SK-N-SH treated with all-trans-retinoic acid at 6 μM for 48 hours (cell line): ENCODE data around the gene CAD.

Experiments
- GLIS3 ChIP-seq: fragments of 250-450 bp; sonication (Bioruptor Pico); IDR thresholded peaks from 2 replicates; pipeline ENCODE4 v1.5.0; 2020; ENCODE audit warnings: mild to moderate bottlenecking, moderate library complexity
- OSR1 ChIP-seq: fragments of 250-450 bp; sonication (Bioruptor Pico); IDR thresholded peaks from 2 replicates; pipeline ENCODE4 v1.8.0; 2022; ENCODE audit warnings: moderate library complexity, mild to moderate bottlenecking, inconsistent platforms
- PPARA ChIP-seq: fragments of 250-450 bp; sonication (Bioruptor Pico); IDR thresholded peaks from 2 replicates; pipeline ENCODE4 v1.5.0; 2020; ENCODE audit warnings: mild to moderate bottlenecking, borderline replicate concordance
- RARB ChIP-seq: fragments of 250-450 bp; sonication (Bioruptor Pico); IDR thresholded peaks from 2 replicates; pipeline ENCODE4 v1.8.0; 2021; ENCODE audit warnings: mild to moderate bottlenecking, moderate library complexity
- SNAI2 ChIP-seq: fragments of 250-450 bp; sonication (Bioruptor Pico); IDR thresholded peaks from 2 replicates; pipeline ENCODE4 v1.5.0; 2020; ENCODE audit warnings: mild to moderate bottlenecking, moderate library complexity
- ZFP3 ChIP-seq: fragments of 250-450 bp; sonication (Bioruptor Pico); IDR thresholded peaks from 2 replicates; pipeline ENCODE4 v1.5.0; 2020; ENCODE audit warnings: mild to moderate bottlenecking, moderate library complexity
- ZNF70 ChIP-seq: fragments of 450-650 bp; formaldehyde crosslinking; IDR thresholded peaks from 2 replicates; pipeline ENCODE4 v1.5.0; 2020; ENCODE audit warnings: mild to moderate bottlenecking, moderate library complexity
- TF ChIP-seq, protein P1 (sequence below): fragments of 250-450 bp; sonication (Bioruptor Pico); IDR thresholded peaks from 2 replicates; pipeline ENCODE4 v1.5.1; 2021; ENCODE audit warnings: mild to moderate bottlenecking, moderate library complexity
- TF ChIP-seq, protein P2 (sequence below): fragments of 250-450 bp; sonication (Bioruptor Pico); IDR thresholded peaks from 2 replicates; pipeline ENCODE4 v1.5.0; 2020; ENCODE audit warnings: mild to moderate bottlenecking, moderate library complexity
- TF ChIP-seq, protein P3 (sequence below): fragments of 250-450 bp; sonication (Bioruptor Pico); IDR thresholded peaks from 2 replicates; pipeline ENCODE4 v1.8.0; 2021; ENCODE audit warnings: low read depth, mild to moderate bottlenecking, moderate library complexity, borderline replicate concordance
- TF ChIP-seq, protein P4 (sequence below): fragments of 250-450 bp; sonication (Bioruptor Pico); IDR thresholded peaks from 2 replicates; pipeline ENCODE4 v1.8.0; 2020; ENCODE audit warnings: mild to moderate bottlenecking, moderate library complexity, borderline replicate concordance

DNA sequence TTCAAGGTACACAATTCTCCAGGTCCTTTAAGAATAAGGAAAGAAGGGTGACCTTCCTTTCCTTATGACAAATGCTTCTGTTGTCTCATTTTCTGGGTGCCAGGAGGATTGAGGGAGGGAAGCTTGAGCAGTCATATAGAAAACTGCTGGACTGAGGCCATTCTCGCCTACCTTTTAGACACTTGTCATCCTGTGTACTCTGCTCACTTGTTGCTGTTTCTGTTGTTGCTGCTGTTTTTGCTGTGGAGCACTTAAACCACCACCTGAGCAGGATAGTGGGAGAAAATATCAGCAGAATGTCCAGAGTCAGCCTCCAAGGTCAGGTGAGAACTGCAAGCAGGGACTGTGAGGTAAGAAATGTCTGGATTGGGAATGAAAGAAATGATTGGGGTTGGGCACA is 60.8 kb downstream of the CAD start:
- no peak for TF ChIP-seq GLIS3 (CRISPR knock-in tag)
- TF ChIP-seq PPARA (CRISPR knock-in tag), result no peak
- TF ChIP-seq, protein P1, sequence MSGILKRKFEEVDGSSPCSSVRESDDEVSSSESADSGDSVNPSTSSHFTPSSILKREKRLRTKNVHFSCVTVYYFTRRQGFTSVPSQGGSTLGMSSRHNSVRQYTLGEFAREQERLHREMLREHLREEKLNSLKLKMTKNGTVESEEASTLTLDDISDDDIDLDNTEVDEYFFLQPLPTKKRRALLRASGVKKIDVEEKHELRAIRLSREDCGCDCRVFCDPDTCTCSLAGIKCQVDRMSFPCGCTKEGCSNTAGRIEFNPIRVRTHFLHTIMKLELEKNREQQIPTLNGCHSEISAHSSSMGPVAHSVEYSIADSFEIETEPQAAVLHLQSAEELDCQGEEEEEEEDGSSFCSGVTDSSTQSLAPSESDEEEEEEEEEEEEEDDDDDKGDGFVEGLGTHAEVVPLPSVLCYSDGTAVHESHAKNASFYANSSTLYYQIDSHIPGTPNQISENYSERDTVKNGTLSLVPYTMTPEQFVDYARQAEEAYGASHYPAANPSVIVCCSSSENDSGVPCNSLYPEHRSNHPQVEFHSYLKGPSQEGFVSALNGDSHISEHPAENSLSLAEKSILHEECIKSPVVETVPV (CRISPR knock-in tag), result no peak
- TF ChIP-seq, protein P2, sequence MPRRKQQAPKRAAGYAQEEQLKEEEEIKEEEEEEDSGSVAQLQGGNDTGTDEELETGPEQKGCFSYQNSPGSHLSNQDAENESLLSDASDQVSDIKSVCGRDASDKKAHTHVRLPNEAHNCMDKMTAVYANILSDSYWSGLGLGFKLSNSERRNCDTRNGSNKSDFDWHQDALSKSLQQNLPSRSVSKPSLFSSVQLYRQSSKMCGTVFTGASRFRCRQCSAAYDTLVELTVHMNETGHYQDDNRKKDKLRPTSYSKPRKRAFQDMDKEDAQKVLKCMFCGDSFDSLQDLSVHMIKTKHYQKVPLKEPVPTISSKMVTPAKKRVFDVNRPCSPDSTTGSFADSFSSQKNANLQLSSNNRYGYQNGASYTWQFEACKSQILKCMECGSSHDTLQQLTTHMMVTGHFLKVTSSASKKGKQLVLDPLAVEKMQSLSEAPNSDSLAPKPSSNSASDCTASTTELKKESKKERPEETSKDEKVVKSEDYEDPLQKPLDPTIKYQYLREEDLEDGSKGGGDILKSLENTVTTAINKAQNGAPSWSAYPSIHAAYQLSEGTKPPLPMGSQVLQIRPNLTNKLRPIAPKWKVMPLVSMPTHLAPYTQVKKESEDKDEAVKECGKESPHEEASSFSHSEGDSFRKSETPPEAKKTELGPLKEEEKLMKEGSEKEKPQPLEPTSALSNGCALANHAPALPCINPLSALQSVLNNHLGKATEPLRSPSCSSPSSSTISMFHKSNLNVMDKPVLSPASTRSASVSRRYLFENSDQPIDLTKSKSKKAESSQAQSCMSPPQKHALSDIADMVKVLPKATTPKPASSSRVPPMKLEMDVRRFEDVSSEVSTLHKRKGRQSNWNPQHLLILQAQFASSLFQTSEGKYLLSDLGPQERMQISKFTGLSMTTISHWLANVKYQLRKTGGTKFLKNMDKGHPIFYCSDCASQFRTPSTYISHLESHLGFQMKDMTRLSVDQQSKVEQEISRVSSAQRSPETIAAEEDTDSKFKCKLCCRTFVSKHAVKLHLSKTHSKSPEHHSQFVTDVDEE (CRISPR knock-in tag), result no peak
- no peak for TF ChIP-seq SNAI2
- TF ChIP-seq, protein P3, sequence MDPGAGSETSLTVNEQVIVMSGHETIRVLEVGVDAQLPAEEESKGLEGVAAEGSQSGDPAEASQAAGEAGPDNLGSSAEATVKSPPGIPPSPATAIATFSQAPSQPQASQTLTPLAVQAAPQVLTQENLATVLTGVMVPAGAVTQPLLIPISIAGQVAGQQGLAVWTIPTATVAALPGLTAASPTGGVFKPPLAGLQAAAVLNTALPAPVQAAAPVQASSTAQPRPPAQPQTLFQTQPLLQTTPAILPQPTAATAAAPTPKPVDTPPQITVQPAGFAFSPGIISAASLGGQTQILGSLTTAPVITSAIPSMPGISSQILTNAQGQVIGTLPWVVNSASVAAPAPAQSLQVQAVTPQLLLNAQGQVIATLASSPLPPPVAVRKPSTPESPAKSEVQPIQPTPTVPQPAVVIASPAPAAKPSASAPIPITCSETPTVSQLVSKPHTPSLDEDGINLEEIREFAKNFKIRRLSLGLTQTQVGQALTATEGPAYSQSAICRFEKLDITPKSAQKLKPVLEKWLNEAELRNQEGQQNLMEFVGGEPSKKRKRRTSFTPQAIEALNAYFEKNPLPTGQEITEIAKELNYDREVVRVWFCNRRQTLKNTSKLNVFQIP (CRISPR knock-in tag), result no peak
- TF ChIP-seq RARB (CRISPR knock-in tag), result no peak
- TF ChIP-seq ZFP3 (CRISPR knock-in tag), result no peak
- TF ChIP-seq, protein P4, sequence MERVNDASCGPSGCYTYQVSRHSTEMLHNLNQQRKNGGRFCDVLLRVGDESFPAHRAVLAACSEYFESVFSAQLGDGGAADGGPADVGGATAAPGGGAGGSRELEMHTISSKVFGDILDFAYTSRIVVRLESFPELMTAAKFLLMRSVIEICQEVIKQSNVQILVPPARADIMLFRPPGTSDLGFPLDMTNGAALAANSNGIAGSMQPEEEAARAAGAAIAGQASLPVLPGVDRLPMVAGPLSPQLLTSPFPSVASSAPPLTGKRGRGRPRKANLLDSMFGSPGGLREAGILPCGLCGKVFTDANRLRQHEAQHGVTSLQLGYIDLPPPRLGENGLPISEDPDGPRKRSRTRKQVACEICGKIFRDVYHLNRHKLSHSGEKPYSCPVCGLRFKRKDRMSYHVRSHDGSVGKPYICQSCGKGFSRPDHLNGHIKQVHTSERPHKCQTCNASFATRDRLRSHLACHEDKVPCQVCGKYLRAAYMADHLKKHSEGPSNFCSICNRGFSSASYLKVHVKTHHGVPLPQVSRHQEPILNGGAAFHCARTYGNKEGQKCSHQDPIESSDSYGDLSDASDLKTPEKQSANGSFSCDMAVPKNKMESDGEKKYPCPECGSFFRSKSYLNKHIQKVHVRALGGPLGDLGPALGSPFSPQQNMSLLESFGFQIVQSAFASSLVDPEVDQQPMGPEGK (CRISPR knock-in tag), result no peak
- no peak for TF ChIP-seq ZNF70
- no peak for TF ChIP-seq OSR1 (CRISPR knock-in tag)
